Spleen (tissue), 7 donors: ENCODE results near the gene SLC29A2.

Experiments
- POLR2A ChIP-seq, 3 donors: fragments of 450-650 bp; IDR thresholded peaks; one replicate each; pipeline ENCODE4 v1.5.1; 2017; ENCODE audit warnings: antibody characterized with exemption in 3 of 3, mild to moderate bottlenecking in 1 of 3
- POLR2AphosphoS5 ChIP-seq, 3 donors: sonication (generic); formaldehyde crosslinking; IDR thresholded peaks; one replicate each; pipeline ENCODE4 v1.5.1; 2017; ENCODE audit warnings: antibody characterized with exemption in 3 of 3
- TF ChIP-seq, protein P1 (sequence below), 11 experiments: fragments of 200-600 bp in 7 of 11; fragments of 450-650 bp in 4 of 11; sonication (generic) in 4 of 11; IDR thresholded peaks in 8 of 11; conservative IDR thresholded peaks in 3 of 11; 1 replicate in 7 of 11; 2 replicates in 4 of 11; pipeline versions ENCODE4 v1.4.0 to v1.8.0; 2016 to 2021; ENCODE audit warnings: antibody characterized with exemption in 11 of 11, inconsistent platforms in 4 of 11, mild to moderate bottlenecking in 1 of 11
- donor health status: DM: no; HTN: no; CAD: no; lungs with moderate emphysema.
- donor health status: DM: no; HTN: no; CAD: no.
- donor health status: DM: no; HTN: no; CAD: no.

DNA sequence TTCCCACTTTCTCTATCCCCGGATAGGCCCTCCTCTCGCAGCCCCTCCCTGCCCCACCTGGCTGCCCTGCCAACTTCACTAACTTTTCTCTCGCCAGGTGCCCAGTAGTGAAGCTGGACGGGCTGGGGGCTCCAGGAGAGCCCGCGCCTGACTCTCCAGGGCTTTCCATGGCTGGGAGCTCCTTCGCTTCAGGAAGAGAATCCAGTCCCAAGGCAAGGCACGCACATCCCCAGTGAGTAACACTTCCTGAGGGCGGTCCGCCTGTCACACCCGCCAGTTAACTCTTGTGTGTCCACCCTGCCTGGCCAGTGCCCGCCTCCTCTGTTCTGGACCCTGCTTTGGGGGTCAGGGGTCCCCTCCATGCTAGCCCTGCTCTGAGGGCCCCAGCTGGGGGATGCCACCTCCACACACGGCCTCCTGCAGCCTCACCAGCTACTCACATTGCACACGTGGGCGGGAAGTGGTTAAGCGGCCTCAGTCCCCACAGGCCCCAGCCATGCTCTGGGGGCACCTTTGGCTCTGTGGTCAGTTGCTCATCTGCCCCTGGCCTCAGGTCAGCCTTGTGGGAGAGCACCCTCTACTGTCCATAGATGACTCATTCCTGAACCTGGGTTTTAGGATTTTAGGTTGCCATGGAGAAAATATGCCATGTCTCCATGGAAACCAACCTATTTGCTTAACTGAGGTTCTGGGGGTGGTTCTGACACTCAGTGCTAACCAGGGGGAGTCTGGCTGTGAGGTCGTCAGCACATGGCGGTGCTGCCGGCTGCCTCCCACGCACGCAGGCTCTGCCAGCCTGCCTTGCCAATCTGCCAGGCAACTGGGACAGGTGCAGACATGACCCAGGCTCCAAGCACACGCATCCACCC, 35.1 kb downstream of the SLC29A2 start, which contains the start of gene RIN1:
- TF ChIP-seq, protein P1, sequence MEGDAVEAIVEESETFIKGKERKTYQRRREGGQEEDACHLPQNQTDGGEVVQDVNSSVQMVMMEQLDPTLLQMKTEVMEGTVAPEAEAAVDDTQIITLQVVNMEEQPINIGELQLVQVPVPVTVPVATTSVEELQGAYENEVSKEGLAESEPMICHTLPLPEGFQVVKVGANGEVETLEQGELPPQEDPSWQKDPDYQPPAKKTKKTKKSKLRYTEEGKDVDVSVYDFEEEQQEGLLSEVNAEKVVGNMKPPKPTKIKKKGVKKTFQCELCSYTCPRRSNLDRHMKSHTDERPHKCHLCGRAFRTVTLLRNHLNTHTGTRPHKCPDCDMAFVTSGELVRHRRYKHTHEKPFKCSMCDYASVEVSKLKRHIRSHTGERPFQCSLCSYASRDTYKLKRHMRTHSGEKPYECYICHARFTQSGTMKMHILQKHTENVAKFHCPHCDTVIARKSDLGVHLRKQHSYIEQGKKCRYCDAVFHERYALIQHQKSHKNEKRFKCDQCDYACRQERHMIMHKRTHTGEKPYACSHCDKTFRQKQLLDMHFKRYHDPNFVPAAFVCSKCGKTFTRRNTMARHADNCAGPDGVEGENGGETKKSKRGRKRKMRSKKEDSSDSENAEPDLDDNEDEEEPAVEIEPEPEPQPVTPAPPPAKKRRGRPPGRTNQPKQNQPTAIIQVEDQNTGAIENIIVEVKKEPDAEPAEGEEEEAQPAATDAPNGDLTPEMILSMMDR (IDR thresholded peaks at IDR 0.05 in 8 of 11, conservative IDR thresholded peaks at IDR 0.05 in 3 of 11): peak in 7 of 11 experiments; percentile 19 to 41 (median 28)
- TF ChIP-seq POLR2A (IDR thresholded peaks at IDR 0.05): no peak
- TF ChIP-seq POLR2AphosphoS5 (IDR thresholded peaks at IDR 0.05): peak; percentile 68 to 79 (median 71)
